Stimulated activated naive CD4-positive, alpha-beta T cell (primary cell): ENCODE results near the gene FGF22.
"Not testable (repeated sequence)": the region's sequence is repeated elsewhere in the genome, so short reads cannot be mapped to it uniquely, and the experiment has no call there.

Experiments used
- DNase-seq, 6 experiments: peaks; one replicate each; lab custom pipeline; 2025; lab: John Stamatoyannopoulos, UW

The FGF22 gene

GRCh38 chr19:607301-608154 lies 32.2 kb upstream of the FGF22 start:
- no peak for DNase-seq

DNA sequence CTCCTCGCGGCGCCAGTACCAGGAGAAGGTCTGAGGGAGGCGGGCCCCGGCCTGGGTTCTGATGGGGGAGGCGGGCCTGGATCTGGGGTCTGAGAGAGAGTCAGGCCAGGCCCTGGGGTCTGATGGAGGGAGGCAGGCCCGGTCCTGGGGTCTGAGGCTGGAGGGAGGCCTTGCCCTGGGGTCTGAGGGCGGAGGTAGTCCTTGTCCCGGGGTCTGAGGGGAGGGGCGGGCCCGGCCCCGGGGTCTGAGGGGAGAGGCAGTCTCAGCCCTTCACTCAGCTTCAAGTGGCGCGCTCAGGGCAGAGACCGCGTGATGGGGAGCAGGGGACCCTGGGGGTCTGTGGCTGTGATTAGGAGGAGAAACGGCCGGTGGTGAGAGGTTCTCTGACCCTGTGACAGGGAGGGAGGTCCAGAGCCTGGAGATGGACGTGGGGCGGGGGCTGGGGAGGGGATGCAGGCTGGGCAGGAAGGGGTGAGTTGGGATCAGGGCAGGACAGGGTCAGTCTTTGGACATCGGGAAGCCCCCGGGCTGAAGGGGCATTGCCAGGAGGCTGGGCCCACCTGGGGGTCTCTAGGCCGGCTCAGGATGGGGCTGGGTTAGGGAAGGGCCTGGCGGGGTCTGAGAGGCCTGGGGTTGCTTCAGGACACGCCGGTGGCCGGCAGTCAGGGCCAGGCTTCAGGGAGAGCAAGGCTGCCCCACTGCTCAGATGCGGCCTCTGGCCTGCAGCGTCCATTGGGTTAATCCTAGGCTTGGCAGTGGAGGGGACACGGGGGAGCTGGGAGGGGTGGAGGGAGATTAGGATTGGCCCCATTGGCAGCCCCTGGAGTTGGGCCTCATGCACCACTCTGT lies 31.3 kb upstream of the FGF22 start:
- DNase-seq = no peak

DNA sequence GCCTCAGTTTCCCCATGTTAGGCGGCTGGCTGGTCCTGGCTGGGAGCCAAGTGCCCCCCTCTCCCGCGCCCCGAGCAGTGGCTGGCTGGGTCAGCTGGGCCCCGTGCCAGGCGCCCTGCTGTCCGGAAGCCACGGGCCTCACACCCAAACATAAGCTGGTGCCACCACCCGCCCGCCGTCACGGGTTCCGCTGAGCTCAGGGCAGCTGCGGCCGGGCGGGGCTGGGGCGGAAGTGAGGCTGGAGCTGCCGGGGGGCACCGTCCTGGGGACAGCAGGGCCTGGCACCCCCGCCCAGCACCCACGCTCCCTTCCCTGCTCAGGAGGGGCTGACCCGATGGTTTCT lies 30.7 kb upstream of the FGF22 start:
- DNase-seq = no peak

GRCh38 chr19:610071-610800 lies 29.4 kb upstream of the FGF22 start:
- peak in 4 of 6 experiments; percentile 16 to 37 (median 30) for DNase-seq

DNA sequence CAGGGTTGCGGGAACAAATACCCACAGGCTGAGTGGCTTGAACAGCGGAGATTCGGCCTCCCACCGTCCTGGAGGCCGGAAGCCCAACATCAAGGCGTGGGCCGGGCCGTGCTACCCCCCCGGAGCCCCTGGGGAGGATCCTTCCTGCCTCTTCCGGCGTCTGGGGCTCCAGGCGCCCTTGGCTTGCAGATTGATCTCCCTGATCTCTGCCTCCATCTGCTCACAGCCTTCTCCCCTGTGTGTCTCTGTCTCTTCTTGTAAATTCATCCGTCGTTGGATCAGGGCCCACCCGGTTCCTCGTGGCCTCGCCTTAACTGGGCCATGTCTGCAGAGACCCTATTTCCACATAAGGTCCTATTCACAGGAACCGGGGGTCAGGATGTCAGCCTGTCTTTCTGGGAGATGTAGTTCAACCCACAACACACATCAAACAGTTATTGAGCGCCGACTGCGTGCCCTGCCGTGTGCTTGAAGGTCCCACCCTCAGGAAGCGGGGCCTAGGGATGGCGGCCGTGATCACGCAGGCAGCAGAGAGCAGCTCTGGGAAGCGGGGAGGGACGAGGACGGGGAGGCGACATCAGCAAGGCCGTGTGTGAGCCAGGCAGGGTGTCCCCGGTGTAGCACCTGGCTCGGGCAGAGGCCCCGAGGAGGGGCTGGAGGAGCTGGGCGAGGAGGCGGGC lies 28.7 kb upstream of the FGF22 start:
- peak; percentile 43 to 73 (median 56) for DNase-seq

- DNase-seq = no peak
Measured at GRCh38 chr19:611481-611868, 28.2 kb upstream of the FGF22 start.

GRCh38 chr19:612941-613340 lies 26.7 kb upstream of the FGF22 start:
- DNase-seq = no peak

DNA sequence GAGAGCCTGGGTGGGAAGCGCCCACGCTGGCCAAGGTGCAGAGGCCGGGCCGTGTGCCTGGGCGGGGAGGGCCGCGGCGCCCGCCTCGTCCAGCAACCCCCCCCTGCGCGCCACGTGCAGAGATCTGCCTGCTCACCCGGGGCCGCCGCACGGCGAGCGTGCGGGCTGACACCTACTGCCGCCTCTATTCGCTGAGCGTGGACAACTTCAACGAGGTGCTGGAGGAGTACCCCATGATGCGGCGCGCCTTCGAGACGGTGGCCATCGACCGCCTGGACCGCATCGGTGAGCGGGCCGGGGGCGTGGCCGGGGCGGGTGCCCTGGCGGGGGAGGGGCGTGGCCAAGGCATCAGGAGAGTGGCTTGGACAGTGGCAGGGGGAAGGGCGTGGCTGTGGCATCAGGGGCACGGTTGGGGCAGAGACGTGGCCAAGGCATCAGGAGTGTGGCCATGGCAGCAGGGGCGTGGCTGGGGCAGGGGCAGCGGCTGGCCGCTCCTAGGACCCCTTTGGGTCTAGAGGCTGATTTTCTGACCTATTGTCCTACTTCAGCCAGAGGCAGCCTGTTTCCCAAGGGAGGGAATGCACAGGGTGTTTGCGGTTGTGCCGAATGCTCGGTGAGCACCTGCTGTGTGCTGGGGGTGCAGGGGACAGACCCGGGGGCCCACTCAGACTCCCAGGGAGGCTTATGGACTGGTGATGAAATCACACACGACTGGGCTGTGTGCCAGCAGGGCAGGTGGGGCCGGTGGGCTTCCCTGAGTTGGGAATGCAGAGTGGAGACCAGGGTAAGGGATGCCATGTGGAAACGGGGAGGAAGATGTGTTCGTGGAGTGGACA lies 25.7 kb upstream of the FGF22 start:
- DNase-seq = no peak

DNA sequence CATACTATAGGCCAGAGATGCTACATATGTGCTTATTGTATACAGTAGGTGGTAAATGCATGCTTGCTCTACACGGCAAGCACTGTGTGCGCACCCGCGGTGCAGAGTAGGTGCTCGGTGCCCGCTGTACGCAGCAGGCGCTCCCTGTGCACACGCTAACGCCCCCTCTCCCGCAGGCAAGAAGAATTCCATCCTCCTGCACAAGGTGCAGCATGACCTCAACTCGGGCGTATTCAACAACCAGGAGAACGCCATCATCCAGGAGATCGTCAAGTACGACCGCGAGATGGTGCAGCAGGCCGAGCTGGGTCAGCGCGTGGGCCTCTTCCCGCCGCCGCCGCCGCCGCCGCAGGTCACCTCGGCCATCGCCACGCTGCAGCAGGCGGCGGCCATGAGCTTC lies 24.1 kb upstream of the FGF22 start:
- DNase-seq = no peak

GRCh38 chr19:616062-616700 lies 23.5 kb upstream of the FGF22 start:
- DNase-seq = no peak

- DNase-seq = no peak
Measured at GRCh38 chr19:616747-617526, 22.7 kb upstream of the FGF22 start.

GRCh38 chr19:617551-618246 lies 22.0 kb upstream of the FGF22 start:
- DNase-seq = no peak

DNA sequence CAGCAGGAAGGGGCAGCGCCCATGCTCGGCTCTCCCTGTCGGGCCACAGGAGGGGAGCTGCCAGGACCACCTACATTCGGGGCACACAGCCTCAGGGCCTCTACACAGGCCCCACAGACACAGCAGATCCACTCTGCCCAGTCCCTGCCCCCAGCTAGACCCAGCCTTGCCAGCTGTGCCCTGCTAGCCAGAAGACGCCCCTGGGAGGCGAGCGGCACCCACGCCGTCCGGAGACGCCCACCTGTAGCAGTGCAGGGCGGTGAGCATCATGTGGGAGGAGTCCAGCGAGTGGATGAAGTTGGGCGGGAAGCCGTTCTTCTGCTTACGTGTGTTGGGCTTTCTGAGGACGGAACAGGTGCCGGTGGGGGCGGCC lies 21.4 kb upstream of the FGF22 start:
- no peak for DNase-seq

DNA sequence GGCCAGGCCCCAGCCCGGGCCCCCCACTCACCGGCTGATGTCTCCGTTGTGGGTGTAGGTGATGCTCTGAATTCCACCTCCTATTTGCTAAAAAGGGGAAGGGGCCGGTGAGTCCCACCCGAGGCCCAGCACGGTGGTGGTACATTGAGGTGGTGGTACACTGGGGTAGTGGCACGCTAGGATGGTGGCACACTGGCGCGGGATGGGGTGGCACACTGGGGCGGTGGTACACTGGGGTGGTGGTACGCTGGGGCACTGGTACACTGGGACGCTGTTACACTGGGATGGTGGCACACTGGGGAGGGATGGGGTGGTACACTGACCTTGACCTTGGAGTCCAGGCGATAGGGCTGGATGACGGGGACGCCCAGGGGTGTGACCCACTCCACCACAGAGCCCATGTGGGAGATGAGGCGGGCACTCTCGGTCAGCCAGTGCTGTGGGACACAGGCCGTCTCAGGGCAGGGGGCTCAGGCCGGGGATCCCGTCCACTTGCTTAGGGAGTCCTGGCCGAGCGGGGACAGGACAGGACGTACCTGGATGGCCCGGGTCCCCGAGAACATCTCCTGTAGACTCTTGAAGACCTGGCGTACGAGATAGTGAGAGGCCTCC lies 20.9 kb upstream of the FGF22 start:
- DNase-seq = no peak

GRCh38 chr19:619286-620002 lies 20.2 kb upstream of the FGF22 start:
- DNase-seq = no peak

GRCh38 chr19:620166-620862 lies 19.4 kb upstream of the FGF22 start:
- DNase-seq = no peak

DNA sequence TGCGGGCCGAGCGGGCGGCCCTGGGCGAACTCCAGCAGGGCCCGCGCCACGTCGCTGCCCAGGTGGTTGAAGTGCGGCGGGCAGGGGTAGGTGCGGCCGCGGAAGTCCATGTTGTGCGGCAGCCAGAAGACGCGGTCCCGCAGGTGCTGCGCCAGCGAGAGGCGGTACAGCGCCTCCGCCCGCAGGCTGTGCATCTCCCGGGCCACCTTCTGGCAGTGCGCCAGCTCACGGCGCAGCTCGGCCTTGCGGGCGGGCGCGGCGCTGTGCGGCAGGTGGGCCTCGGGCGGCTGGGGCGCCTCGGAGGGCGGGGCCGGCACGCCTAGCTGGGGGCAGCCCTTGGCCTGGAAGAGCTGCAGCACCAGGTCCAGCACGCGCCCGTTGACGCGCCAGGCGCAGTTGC lies 18.5 kb upstream of the FGF22 start:
- not testable (repeated sequence) for DNase-seq
